Measurements from ENCODE around the gene CD2AP. TPM values are rescaled to one million over a fixed set of nuclear protein-coding genes. Genes with fewer than 3 reads are reported as not detected.

The CD2AP gene
- total and polyA plus RNA-seq, 4 donors, result 5.7 to 22.4 (median 11.5) TPM

DNA sequence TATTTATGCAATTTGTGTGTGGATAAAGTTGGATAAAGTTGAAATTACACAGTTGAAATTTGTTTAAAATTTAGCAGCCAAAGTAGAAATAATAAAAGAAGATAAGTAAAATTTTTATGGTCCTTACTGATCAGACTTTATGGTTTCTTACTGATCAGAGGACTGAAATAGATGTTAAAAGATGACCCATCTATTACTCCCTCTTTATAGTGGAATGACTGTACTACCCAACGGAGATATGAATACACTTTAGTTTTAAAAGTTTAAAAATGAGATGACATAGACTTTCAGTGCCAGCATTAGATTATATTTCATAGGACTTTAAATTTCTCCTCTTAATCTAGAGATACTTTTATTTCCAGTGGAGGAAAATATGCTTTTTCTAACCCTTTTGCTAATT, 121.9 kb downstream of the CD2AP start (continued):
- TF ChIP-seq, protein P1, sequence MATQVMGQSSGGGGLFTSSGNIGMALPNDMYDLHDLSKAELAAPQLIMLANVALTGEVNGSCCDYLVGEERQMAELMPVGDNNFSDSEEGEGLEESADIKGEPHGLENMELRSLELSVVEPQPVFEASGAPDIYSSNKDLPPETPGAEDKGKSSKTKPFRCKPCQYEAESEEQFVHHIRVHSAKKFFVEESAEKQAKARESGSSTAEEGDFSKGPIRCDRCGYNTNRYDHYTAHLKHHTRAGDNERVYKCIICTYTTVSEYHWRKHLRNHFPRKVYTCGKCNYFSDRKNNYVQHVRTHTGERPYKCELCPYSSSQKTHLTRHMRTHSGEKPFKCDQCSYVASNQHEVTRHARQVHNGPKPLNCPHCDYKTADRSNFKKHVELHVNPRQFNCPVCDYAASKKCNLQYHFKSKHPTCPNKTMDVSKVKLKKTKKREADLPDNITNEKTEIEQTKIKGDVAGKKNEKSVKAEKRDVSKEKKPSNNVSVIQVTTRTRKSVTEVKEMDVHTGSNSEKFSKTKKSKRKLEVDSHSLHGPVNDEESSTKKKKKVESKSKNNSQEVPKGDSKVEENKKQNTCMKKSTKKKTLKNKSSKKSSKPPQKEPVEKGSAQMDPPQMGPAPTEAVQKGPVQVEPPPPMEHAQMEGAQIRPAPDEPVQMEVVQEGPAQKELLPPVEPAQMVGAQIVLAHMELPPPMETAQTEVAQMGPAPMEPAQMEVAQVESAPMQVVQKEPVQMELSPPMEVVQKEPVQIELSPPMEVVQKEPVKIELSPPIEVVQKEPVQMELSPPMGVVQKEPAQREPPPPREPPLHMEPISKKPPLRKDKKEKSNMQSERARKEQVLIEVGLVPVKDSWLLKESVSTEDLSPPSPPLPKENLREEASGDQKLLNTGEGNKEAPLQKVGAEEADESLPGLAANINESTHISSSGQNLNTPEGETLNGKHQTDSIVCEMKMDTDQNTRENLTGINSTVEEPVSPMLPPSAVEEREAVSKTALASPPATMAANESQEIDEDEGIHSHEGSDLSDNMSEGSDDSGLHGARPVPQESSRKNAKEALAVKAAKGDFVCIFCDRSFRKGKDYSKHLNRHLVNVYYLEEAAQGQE (IDR thresholded peaks at IDR 0.05), result no peak
- TF ChIP-seq YY1 (IDR thresholded peaks at IDR 0.05) (no peak), RAD21 (IDR thresholded peaks at IDR 0.05) (no peak), SP1 (IDR thresholded peaks at IDR 0.05) (no peak)
- TF ChIP-seq, protein P2, sequence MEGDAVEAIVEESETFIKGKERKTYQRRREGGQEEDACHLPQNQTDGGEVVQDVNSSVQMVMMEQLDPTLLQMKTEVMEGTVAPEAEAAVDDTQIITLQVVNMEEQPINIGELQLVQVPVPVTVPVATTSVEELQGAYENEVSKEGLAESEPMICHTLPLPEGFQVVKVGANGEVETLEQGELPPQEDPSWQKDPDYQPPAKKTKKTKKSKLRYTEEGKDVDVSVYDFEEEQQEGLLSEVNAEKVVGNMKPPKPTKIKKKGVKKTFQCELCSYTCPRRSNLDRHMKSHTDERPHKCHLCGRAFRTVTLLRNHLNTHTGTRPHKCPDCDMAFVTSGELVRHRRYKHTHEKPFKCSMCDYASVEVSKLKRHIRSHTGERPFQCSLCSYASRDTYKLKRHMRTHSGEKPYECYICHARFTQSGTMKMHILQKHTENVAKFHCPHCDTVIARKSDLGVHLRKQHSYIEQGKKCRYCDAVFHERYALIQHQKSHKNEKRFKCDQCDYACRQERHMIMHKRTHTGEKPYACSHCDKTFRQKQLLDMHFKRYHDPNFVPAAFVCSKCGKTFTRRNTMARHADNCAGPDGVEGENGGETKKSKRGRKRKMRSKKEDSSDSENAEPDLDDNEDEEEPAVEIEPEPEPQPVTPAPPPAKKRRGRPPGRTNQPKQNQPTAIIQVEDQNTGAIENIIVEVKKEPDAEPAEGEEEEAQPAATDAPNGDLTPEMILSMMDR (IDR thresholded peaks at IDR 0.05; ENCODE audit: low read depth, low read length, missing input control), result no peak

DNA sequence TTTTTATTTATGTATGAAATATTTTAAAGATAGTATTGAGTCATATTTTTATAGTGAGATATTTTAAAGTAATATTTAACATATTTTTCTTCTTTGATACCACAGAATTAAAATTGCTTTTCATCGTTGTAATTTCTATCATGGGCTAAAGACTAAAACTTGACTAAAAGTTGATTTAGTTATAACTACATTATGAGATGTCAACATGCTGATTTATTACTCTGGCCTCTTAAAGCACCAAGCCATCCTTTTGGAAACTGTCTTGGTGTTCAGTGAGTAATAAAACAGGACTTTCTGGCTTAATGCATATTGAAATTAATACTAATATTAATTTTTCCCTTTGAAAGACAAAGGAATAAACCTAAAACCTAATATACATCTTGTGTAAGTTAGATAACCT, 125.6 kb downstream of the CD2AP start:
- no peaks in the 10 kb centered on the region for H3K27me3 ChIP-seq (ENCODE audit: control insufficient read depth in 4 of 4, insufficient read depth in 4 of 4, low read length in 3 of 4)
- no peak overlapping the region for H3K4me3 ChIP-seq (ENCODE audit: low read depth in 1 of 3, low read length in 3 of 3)
- no peak overlapping the region for H3K27ac ChIP-seq (ENCODE audit: low read depth in 1 of 2, low read length in 2 of 2)
- WGBS, result 92% methylated on average over 1 of the region's 1 CpG
- TF ChIP-seq, protein P1 (IDR thresholded peaks at IDR 0.05), result no peak
- TF ChIP-seq FOXA2 (IDR thresholded peaks at IDR 0.05) (no peak), HNF4G (IDR thresholded peaks at IDR 0.05) (no peak), SP1 (IDR thresholded peaks at IDR 0.05) (no peak)
- no peaks in the 10 kb centered on the region for H3K4me1 ChIP-seq (ENCODE audit: control insufficient read depth in 4 of 4, insufficient read depth in 4 of 4, low read length in 3 of 4)
- no peak for DNase-seq (ENCODE audit: low spot score)
- H3K36me3 ChIP-seq (ENCODE audit: control insufficient read depth in 4 of 4, insufficient read depth in 3 of 4, low read depth in 1 of 4, low read length in 3 of 4), result peaks cover 1 to 18% (median 9%) of the 10 kb centered on the region in 4 donors
- H3K9ac ChIP-seq (ENCODE audit: low read depth in 1 of 2, low read length in 2 of 2), result no peak overlapping the region
- H3K9me3 ChIP-seq (ENCODE audit: control insufficient read depth in 4 of 4, low read length in 3 of 4), result no peaks in the 10 kb centered on the region

DNA sequence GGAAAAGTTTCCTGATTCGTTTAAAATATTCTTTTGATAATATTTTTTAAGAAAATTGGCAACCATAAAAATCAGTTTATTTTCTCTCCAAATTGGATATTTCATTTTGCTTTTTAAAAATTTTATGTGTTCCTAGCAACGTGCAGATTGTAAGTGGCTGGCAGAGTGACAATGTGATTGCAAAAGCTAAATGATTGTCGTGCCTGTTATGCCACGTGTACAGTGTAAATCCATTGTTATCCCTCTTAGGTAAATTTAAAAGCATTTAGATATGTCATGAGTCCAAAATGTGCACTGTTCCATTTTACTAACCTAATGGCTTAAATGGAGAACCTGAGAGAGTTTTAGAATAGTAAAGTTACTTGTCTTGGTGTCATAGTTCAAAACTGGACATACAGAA, 126.4 kb downstream of the CD2AP start:
- Histone ChIP-seq H3K36me3 (ENCODE audit: control insufficient read depth in 4 of 4, insufficient read depth in 3 of 4, low read depth in 1 of 4, low read length in 3 of 4) (peaks cover 1 to 18% (median 12%) of the 10 kb centered on the region in 4 donors), H3K27ac (ENCODE audit: low read depth in 1 of 2, low read length in 2 of 2) (no peak overlapping the region), H3K4me3 (ENCODE audit: low read depth in 1 of 3, low read length in 3 of 3) (no peak overlapping the region), H3K27me3 (ENCODE audit: control insufficient read depth in 4 of 4, insufficient read depth in 4 of 4, low read length in 3 of 4) (no peaks in the 10 kb centered on the region), H3K9me3 (ENCODE audit: control insufficient read depth in 4 of 4, low read length in 3 of 4) (no peaks in the 10 kb centered on the region), H3K4me1 (ENCODE audit: control insufficient read depth in 4 of 4, insufficient read depth in 4 of 4, low read length in 3 of 4) (no peaks in the 10 kb centered on the region), H3K9ac (ENCODE audit: low read depth in 1 of 2, low read length in 2 of 2) (no peak overlapping the region)
- TF ChIP-seq EGR1 (IDR thresholded peaks at IDR 0.05; ENCODE audit: low read depth in 2 of 2), result no peak
- no peak for TF ChIP-seq GABPA (IDR thresholded peaks at IDR 0.05 in 1 of 2, conservative IDR thresholded peaks at IDR 0.05 in 1 of 2)
- no peak for DNase-seq (ENCODE audit: low spot score)
- WGBS, result 42% methylated on average over 4 of the region's 4 CpGs

Measured in liver (tissue), 9 donors.